Activated T-helper 9 cell treated with anti-CD3 and anti-CD28 coated beads, Interleukin-2, amount 50 U/mL, for 16 hours (primary cell): ENCODE data around the gene NUCB1.
A peak's percentile ranks its signal among the peaks of the same experiment; 100 is the strongest.
"Not testable (repeated sequence)": the region's sequence is repeated elsewhere in the genome, so short reads cannot be mapped to it uniquely, and the experiment has no call there.

Experiments used
- DNase-seq: peaks from one replicate; pipeline ENCODE4 v3.0.0-alpha.2; 2020; ENCODE audit warnings: low read depth

Gene NUCB1

GRCh38 chr19:48899781-48900476 is at the start of gene NUCB1:
Gene NUCB1, plus strand, starts transcription at chr19:48900312. Its CDS starts 485 bp downstream, at chr19:48900797.
- peak; percentile 99 for DNase-seq

GRCh38 chr19:48852292-48852691 is 47.8 kb upstream of the NUCB1 start:
- no peak for DNase-seq

- DNase-seq = no peak
Observed at GRCh38 chr19:48853483-48853882, 46.6 kb upstream of the NUCB1 start.

GRCh38 chr19:48854103-48854502 is 46.0 kb upstream of the NUCB1 start:
- no peak for DNase-seq

GRCh38 chr19:48856921-48857320 is 43.2 kb upstream of the NUCB1 start:
- DNase-seq = no peak

- peak; percentile 60 for DNase-seq
Observed at GRCh38 chr19:48858984-48859710, 41.0 kb upstream of the NUCB1 start.

GRCh38 chr19:48859711-48860572 is 40.2 kb upstream of the NUCB1 start:
- DNase-seq = no peak

GRCh38 chr19:48861313-48861712 is 38.8 kb upstream of the NUCB1 start:
- no peak for DNase-seq

GRCh38 chr19:48862827-48863226 is 37.3 kb upstream of the NUCB1 start:
- no peak for DNase-seq

GRCh38 chr19:48866692-48867091 is 33.4 kb upstream of the NUCB1 start:
- DNase-seq = no peak

GRCh38 chr19:48867123-48867745 is 32.9 kb upstream of the NUCB1 start:
- DNase-seq = no peak

GRCh38 chr19:48867746-48868113 is 32.4 kb upstream of the NUCB1 start:
- no peak for DNase-seq

GRCh38 chr19:48868114-48868886 is 31.8 kb upstream of the NUCB1 start, which contains the start of gene PLEKHA4:
Gene PLEKHA4, minus strand, starts transcription at chr19:48868617. Its CDS starts 997 bp downstream, at chr19:48867620.
- DNase-seq = no peak

- no peak for DNase-seq
Observed at GRCh38 chr19:48870048-48870447, 30.1 kb upstream of the NUCB1 start.

- DNase-seq = not testable (repeated sequence)
Observed at GRCh38 chr19:48871471-48872181, 28.5 kb upstream of the NUCB1 start.

GRCh38 chr19:48872182-48872883 is 27.8 kb upstream of the NUCB1 start, which contains the start of gene PPP1R15A:
Gene PPP1R15A, plus strand, starts transcription at chr19:48872421. Its CDS starts 813 bp downstream, at chr19:48873234.
- DNase-seq = peak; percentile 97

- DNase-seq = peak; percentile 63
Observed at GRCh38 chr19:48872884-48873475, 27.1 kb upstream of the NUCB1 start.

- DNase-seq = no peak
Observed at GRCh38 chr19:48873476-48874302, 26.4 kb upstream of the NUCB1 start.
